NCI-H1436 (cell line): ENCODE data around the gene LRRC18.

Experiments
- DNase-seq: peaks from one replicate; lab custom pipeline; 2025; lab: John Stamatoyannopoulos, UW

Gene LRRC18

DNA sequence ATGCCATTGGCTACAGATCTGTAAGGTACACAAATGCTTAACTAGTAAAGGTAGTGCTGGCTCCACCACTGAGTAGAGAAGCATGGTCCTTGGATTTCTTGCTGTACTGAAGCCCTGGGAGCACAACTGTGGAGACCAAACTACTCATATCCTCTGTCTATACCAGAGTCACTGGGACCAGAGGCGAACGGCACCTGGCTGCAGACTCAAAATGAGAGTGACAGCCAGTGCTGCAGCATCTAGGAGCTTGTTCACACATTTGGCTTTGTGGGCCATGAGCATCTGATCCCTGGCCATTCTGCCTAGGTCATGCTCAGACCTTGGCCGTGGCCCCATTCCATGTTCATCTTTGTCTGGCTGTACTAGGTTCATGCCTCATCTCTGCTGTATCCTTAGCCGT lies 31.9 kb downstream of the LRRC18 start:
- no peak for DNase-seq

DNA sequence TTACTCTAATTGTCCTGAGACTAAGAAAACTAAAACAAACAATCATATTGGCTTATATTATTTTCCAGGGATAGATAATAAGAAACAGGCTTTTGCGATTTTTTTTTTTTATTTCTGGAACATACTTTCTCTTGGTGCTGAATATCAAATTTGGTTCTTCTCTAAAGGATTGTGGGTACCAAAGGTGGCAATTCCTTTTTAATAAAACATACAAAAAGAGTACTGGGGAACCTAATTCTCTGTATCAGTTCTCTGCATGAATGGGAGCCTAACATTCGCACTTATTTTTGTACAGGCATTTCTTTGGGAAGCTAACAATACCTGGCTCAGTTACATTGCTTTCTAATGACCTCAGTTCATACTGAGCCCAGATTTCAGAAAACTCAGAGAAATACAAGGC lies 32.8 kb downstream of the LRRC18 start:
- no peak for DNase-seq

DNA sequence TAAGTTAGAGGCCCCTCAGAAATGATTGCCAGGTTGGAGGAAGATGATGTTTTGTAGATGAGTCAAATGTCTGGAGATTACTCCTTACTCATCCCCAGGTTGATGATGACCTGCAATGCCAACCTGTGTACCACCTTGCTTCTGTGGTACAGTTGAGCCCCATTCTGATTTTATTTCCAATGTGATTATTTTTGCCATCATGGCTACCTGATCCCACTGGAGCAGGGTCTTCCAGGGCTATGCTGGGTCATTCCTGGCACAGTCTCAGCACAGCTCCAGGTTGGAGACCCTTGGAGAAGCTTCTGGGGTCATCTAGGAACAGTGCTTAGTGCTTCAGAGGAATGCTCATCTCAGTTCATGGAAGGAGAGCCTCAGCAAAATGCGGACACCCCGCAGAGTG lies 34.3 kb downstream of the LRRC18 start:
- no peak for DNase-seq

DNA sequence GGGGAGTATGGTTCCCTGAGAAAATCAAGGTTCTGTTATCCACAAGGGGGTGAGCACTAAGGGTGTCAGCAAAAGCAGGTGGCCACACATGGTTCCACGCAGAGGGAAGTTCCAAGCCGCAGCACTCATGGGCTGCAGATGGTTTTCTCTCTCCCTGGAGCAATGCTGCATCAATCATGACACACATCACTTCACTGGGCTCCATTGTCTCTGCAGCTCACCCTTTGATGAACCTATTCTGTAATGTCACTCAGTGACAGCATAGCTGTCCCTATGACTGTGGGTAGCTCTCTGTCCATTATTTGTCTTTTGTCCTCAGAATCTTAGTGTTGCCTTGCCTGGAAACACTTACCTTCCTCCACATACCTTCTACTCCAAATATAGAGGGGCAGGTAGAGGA lies 34.8 kb downstream of the LRRC18 start:
- no peak for DNase-seq

DNA sequence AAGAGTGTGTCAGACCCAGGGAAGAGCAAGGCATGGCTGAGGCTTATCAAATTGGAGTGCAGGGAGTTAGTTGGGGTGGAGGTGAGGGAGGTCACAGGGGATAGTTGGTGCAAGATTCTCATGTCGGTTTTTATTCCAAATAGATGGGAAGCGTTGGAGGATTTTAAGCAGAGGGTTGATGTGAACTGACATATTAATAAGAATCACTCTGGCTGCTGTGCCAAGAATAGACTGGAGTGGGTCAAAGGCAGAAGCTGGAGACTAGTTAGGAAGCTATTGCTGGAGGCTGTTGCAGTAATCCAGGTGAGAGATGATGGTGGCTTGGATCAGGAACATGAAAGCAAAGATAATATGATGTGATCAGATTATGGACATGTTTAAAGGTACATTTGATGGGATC lies 36.5 kb downstream of the LRRC18 start:
- DNase-seq = no peak

DNA sequence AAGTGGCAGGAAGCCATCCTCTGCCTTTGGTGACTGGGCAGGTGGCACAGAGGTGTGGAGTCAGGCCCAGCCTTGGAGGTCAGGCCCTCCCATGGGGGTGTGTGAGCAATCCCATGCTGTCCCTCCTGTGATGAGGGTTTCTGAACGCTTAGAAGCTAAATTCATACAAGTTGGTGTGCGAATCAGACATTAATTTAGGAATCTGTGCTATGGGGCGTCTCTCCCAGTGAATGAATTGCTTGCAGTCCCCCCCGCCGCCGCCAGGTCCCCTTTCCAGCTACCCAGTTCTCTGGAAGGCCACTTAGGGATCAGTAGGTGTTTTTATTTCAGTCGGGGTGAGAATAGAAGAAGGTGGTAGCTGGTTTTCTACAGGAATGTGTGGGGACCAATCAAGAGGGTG lies 37.5 kb downstream of the LRRC18 start:
- DNase-seq = no peak

DNA sequence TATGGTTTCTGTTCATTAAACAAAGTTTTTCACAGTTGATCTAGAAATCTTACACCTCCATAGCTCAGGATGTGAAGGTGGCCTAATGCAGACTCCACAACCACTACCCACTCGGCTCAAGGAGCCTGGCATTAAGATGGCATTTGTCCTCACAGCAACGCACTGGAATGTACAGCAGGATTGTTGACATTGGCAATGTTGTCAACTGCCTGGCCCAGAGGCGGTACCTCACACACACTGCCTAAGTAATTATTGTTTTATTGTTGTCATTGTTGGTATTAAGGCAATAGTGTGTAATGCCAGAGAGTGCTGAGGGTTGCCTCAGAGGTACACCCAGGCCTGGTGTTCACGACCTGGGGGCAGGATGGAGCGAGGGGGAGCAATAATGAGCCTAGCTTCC lies 38.3 kb downstream of the LRRC18 start:
- no peak for DNase-seq

DNA sequence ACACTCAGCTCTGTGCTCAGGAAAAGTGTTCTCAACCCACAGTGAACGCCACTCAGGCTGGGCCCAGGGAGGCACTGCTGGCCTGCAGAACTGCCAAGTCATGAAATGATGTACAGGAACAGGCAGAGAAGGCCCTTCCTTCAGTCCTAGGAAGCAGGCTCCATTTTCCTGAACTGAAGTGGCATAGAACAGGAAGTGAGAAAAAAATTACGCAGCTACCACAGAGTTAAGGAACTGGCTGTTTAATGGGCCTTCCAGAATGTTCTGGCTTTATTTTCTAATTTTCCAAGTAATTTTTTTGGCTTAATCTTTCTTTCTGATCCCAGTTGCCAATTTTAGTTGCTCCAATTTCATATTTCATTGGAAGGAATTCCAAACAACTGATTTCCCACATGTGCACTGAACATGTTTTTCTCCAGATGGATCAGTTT lies 39.3 kb downstream of the LRRC18 start:
- DNase-seq = no peak

DNA sequence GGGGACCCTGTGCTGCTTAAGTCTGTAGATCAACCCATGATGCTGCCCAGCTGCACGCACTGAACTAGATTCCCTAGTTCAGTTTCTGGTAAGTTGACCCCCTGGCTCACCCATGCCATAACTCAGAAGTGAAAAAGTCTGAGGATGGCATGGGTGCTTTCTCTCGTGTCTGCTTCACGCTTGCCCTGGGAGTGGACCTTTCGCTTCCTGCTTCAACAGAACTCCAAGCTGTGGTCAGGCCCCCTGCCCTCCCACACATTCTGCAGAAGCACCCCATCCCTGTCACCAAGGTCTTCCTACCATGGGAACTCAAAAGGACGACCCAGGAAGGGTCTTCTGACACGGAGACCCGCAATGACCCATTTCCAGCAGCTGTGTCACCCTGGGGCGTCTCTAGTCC lies 39.9 kb downstream of the LRRC18 start:
- no peak for DNase-seq

DNA sequence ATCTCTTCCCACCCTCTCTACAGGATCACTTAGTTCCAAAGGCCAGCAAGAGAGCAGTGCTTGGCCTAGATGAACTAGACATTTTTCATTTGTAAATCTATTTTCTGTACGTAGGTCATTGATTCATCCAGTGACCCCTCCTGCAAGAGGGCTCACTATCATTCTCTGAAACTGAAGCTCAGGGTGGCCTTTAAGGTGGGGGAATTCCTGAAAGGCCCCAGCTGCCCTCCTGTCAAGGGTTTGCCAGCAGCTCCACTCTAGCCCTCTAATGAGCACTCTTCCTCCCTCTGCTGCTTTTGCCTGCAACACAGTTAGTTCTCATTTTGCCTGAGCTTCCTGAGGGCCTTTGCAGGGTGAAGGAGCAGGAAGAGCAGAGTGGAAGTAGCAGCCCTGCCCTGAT lies 41.2 kb downstream of the LRRC18 start:
- no peak for DNase-seq

DNA sequence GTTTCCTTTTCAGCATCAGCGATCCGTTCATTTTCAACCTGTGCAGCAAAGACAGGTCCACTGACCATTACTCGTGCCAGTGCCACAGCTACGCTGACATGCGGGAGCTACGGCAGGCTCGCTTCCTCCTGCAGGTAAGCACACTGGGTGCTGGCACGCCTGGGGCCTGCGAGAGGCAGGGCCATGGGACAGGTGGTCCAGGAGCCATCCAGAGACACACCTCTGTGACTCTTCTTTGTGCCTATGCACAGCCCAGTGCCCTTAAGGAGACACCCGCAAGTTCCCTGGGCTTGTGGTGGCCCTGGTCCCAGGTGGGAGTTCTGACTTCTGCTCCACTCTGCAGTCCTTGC lies 42.2 kb downstream of the LRRC18 start:
- no peak for DNase-seq

DNA sequence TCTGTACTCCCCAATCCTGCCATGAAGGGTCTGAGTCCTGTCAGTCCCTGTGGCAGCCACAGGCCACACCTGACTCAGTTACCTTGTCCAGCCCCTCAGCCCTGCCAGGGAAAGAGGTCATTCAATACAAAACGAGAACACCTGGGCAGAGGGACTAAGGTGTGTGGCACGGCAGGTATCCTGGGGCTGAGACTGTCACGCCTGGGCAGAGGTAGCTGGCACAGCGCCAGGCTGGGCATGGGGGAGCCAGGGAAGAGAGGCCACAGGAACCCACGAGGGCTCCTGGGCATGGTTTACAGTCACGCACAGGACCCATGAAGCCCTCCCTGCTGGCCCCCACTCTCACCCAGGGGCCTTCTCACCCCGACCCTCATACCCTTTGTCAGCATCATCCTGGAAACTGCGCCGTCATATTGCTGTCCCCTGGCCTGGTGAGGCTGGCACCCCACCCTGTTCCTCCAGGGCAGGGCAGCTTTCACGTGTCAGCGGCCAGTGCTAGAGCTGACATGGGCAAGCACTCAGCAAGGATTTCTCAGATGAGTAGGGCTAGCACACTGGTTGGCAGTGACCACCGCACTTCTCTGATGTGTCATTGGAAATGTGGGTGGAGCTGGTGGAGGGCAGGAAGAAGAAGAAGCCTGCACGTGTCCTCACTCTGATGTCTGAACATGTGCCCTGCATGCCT lies 42.7 kb downstream of the LRRC18 start:
- DNase-seq = no peak

DNA sequence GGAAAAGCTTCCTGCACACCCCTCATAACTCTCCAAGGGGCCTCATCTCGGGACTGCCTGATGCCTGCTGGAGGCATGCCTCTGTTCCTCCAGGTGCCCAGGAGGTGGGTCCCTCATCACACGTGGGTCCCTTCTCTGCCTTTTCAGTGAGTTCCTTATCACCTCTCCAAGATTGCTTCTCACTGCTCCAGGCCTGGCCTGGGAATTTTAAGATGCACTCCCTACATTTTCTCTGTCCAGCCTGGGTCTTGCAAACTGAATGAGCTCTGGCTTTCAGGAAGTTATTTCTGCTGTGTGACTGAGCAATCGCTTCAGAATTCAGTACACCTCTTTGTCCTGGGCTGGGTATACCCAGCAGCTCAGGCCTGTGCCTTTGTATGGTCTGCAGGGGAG lies 43.8 kb downstream of the LRRC18 start:
- DNase-seq = no peak

DNA sequence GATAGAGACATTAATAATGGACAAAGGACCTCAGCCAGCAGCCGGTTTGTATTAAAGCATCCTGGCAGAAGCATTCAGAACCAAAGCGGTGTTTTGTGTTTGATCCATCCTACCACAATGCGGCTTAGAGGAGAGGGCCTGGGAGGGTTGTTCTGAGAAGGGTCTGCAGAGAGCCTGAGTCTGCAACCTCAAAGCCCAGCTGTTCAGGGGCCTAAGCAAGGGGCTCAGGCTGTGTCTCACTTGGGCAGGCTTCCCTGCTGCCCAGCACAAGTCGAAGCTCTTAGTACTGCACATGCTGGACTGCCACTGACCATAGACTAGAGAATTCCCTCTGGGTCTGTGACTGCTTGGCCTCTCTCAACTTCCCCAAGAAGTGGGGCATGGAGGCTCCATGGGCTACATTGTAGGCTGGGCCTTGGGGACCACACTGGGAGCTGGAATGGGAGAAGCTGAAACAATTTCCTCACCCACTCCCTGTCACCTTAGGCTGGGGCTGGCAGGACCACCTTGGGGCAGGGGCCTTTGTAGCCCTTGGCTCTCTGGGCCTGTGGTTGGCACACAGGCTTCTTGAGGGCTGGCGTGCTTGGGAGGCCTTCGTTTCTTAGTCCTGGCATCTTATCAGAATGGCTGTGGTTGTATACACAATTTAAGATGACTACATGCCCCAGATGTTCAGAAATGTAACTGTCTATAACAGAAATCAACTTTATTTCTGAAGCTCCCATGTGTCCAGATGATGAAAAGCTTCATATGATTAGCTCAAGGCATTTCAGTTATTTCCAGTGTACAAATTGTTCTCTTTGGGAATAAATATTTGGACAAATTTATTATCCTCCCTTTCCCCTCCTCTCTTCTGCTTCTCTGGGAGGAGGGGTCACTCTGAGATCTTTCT lies 44.5 kb downstream of the LRRC18 start:
- DNase-seq = no peak

DNA sequence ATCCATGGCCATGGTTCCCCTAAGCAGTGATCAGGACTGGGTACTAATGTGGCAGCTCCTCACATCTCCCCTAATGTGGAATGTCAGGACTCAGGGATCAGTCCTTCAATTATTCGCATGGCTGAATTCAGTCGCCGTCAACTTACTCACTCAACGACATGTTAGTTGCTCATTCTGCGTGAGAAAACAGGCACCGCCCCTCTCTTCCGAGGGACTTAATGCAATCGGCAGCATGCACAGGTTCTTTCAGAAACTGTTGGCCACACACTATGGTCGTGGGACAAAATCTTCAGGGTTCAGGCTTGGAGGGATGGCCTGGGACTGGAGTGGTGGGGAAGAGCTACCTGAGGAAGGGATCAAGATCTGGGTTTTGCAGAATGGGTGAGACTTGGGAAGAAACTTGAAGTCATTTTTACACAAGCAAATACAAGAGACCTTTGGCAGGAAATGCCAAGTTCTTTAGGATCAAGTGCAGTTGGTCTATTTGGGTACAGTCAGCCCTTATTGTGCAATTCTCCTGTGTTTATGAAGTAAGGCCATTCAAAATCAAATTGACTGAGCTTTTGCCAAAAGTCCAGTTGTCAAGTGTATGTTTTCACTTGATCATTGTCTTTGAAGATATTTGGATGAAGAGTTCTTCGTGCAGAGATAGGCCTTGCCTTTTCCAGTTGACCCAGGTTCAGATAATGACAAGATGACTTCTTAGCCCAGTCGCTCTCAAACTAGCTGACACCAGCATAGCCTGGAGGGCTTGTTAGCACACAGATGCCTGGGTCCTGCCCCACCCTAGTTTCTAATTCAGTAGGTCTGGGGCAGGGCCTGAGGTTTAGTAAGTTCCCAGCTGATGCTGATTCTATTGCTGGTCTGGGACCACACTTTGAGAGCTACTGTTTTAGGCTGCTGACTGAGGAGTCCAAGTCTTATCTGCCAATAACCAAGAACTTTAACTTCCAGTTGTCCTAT lies 48.5 kb downstream of the LRRC18 start:
- DNase-seq = no peak

DNA sequence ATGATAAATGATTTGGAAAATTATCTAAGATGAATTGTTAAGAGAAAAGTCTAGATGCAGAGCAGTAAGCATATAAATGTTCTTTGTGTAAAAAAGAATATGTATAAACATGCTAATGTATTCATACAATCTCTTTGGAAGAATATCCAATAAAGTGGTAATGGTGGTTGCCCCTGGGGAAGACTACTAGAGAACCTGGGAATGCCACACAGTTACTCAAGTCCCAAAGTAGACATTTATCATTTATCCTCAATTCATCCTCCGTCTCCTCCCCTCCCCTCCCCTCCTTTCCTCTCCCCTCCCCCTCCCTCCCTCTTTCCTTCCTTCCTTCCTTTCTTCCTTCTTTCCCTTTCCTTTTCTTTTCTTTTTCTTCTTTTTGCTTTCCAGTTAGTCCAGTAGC lies 51.7 kb downstream of the LRRC18 start:
- no peak for DNase-seq

DNA sequence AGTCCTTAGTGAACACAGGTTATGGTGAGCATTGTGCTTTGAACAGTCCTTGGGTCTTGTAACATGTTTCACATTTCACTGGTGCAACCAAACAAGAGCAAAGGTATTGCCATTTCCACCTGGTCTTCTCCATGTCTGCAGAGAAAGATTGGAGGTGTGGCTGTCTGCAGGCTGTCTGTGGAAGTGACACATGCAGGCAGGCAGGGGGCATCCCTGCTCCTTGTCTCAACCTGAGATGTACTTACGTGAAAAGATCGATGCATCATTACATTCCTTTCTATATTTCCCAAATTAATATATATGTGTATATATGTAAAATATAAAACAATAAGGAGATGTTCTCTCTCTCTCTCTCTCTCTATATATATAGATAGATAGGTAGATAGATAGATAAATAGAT lies 54.3 kb downstream of the LRRC18 start:
- DNase-seq = no peak

DNA sequence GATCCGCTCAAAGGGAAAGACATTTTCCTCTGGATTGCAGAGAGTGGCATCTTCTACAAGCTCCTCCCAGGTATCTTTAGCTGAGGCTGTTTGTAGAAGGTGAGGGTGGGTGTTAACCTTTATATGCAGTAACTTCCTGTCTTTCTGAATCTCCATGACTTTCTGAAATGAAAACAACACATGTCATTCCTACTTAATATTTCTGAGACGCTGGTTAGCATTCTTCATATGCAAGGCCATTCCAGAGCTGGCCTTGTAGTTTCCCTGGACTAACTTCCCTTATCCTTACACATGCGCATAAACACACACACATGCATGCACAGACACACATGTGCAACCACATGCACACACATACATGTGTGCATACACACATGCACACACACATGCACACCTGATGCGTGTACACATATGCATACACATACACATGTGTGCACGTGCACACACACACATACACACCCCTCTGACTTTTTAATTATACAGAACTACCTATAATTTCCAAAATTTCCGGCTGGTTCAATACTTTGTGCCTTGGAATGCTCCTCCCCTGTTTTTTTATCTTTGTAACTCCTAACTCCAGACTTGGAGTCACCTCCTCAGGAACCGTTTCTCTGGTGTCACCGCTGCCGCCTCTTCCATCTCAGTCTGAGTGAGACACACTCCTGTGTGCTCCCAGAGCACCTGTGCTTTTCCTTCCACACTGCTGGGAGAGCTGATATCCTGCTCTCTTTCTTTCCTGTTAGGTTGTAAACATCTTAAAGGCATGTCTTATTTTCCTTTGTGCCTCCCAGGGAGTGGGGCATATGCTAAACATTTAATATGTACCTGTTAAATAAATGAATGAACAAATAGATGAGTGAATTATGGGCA lies 55.2 kb downstream of the LRRC18 start:
- no peak for DNase-seq

DNA sequence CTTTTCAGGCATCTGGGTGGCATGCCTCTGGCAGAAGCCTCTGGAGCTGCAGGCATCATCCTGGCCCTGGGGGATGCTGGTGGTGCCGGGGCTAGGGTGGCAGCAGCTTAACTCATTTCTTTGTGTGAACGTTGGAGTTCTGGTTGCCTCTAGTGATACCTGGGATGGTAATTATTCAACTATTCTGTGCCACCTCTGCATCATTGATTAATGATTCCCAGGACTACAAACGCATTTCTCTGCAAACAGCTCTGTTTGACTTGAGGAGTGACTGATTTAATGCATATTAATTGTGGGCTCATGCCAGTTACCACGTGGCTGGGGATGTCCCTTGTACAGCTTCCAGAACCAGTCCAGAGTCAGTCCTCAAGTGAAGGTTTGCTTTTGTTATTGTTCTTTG lies 55.9 kb downstream of the LRRC18 start:
- no peak for DNase-seq

DNA sequence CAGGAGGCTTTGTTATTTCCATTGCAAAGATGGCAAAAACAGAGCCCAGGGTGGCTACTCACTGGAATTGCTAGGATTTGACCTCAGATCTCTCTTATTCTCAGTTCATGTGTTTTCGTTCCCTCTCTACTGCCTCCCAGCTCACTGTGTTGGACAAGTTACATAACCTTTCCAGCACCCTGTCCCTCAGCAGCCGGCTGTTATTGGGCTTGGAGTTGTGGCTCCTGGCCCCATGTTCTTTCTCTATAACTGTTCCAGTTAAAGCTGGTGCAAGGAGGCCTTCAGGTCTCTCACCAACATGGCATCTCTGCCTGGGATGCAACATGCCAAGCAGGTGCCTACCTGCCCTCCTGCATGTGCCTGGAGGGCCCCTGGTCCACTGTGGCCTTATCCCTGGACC lies 56.8 kb downstream of the LRRC18 start:
- no peak for DNase-seq

DNA sequence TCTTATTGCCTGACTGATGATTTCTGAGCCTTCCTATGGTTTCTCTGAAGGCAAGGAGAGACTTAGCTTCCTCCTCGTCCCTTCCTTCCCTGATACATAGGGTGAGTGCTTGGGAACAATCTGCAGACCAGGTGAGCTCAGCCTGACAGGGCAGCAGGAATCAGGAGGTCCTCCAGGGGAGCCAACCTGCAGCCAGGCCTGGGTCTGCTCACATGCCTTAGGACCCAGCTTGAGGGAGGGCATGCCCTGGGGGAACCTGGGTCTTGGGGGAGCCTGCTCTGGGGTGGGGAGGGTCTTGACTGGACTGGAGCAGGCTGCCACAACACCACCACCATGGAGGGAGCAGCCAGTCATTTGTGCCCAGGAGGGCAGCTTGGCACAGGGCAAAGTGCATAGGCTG lies 57.7 kb downstream of the LRRC18 start:
- DNase-seq = no peak
